Neural cell (in vitro differentiated cells): Measurements from ENCODE around the gene DPM3. TPM values are rescaled to one million over a fixed set of nuclear protein-coding genes. Genes with fewer than 3 reads are reported as not detected.

Experiments
- H2AFZ ChIP-seq: fragments of 200-600, 300-800 bp; sonication (generic), shearing (Covaris generic); 2 replicates; pipeline ENCODE4 v1.6.0; 2014; ENCODE audit warnings: low read depth, mild to moderate bottlenecking, antibody characterized with exemption, low read length, moderate library complexity
- H3F3A ChIP-seq: fragments of 200-600 bp; shearing (Covaris generic); 2 replicates; pipeline ENCODE4 v1.6.1; 2016; ENCODE audit warnings: mild to moderate bottlenecking, moderate library complexity, mixed read lengths, antibody characterized with exemption, low read length; ENCODE audit not compliant: insufficient read depth, poor library complexity, severe bottlenecking
- H3K27ac ChIP-seq: fragments of 200-600, 300-800 bp; sonication (generic), shearing (Covaris generic); 2 replicates; pipeline ENCODE4 v1.5.1; 2014; ENCODE audit warnings: mild to moderate bottlenecking, low read length, moderate library complexity
- H3K27me3 ChIP-seq: fragments of 300-800, 200-600 bp; sonication (generic), shearing (Covaris generic); 2 replicates; pipeline ENCODE4 v1.6.0; 2014; ENCODE audit warnings: mild to moderate bottlenecking, low read depth, low read length, moderate library complexity; ENCODE audit not compliant: insufficient read depth
- H3K36me3 ChIP-seq: fragments of 300-800, 200-600 bp; sonication (generic), shearing (Covaris generic); 2 replicates; pipeline ENCODE4 v1.5.1; 2014; ENCODE audit warnings: mild to moderate bottlenecking, antibody characterized with exemption, low read length, moderate library complexity; ENCODE audit not compliant: insufficient read depth
- H3K4me2 ChIP-seq: fragments of 300-800, 200-600 bp; sonication (generic), shearing (Covaris generic); 2 replicates; pipeline ENCODE4 v1.6.0; 2014; ENCODE audit warnings: mild to moderate bottlenecking, low read length
- H3K4me3 ChIP-seq: fragments of 300-800, 200-600 bp; sonication (generic), shearing (Covaris generic); 2 replicates; pipeline ENCODE4 v1.5.1; 2014; ENCODE audit warnings: mild to moderate bottlenecking, low read length, moderate library complexity
- H3K79me2 ChIP-seq: fragments of 200-600 bp; shearing (Covaris generic); replicated peaks from 2 replicates; pipeline ENCODE4 v1.6.0; 2014; ENCODE audit warnings: mild to moderate bottlenecking, low read length, moderate library complexity; ENCODE audit not compliant: insufficient read depth
- H3K9ac ChIP-seq: fragments of 300-800, 200-600 bp; sonication (generic), shearing (Covaris generic); 2 replicates; pipeline ENCODE4 v1.6.1; 2016; ENCODE audit warnings: mild to moderate bottlenecking, low read length, mixed read lengths
- H3K9me2 ChIP-seq: fragments of 200-600 bp; shearing (Covaris generic); 2 replicates; pipeline ENCODE4 v1.6.1; 2016; ENCODE audit warnings: mild to moderate bottlenecking, low read length, mixed read lengths; ENCODE audit not compliant: insufficient read depth
- H3K9me3 ChIP-seq: fragments of 200-600, 300-800 bp; sonication (generic), shearing (Covaris generic); 2 replicates; pipeline ENCODE4 v1.6.1; 2016; ENCODE audit warnings: mild to moderate bottlenecking, mixed run types, low read length, moderate library complexity, mixed read lengths
- H4K20me1 ChIP-seq: fragments of 200-600 bp; shearing (Covaris generic); 2 replicates; pipeline ENCODE4 v1.6.1; 2016; ENCODE audit warnings: mild to moderate bottlenecking, mixed run types; ENCODE audit not compliant: insufficient read depth
- CTCF ChIP-seq: fragments of 450-650 bp; IDR thresholded peaks from 2 replicates; pipeline ENCODE4 v1.5.1; 2014; ENCODE audit warnings: antibody characterized with exemption, mild to moderate bottlenecking, moderate library complexity; ENCODE audit not compliant: poor library complexity, severe bottlenecking
- EP300 ChIP-seq: fragments of 450-650 bp; conservative IDR thresholded peaks from 2 replicates; pipeline ENCODE4 v1.6.1; 2014; ENCODE audit warnings: antibody characterized with exemption, mild to moderate bottlenecking, moderate library complexity; ENCODE audit not compliant: poor library complexity, severe bottlenecking
- EZH2 ChIP-seq: fragments of 200-600, 300-800 bp; shearing (Covaris generic), sonication (generic); IDR thresholded peaks from 2 replicates; pipeline ENCODE4 v1.6.1; 2014; ENCODE audit warnings: antibody characterized with exemption, low read length, borderline replicate concordance, mild to moderate bottlenecking; ENCODE audit not compliant: insufficient read depth, poor library complexity, severe bottlenecking
- MXI1 ChIP-seq: fragments of 450-650 bp; conservative IDR thresholded peaks from 2 replicates; pipeline ENCODE4 v1.6.1; 2014; ENCODE audit warnings: antibody characterized with exemption, mild to moderate bottlenecking; ENCODE audit not compliant: poor library complexity, severe bottlenecking
- POLR2AphosphoS5 ChIP-seq: IDR thresholded peaks from 2 replicates; pipeline ENCODE4 v1.6.1; 2012
- RAD21 ChIP-seq: fragments of 450-650 bp; conservative IDR thresholded peaks from 2 replicates; pipeline ENCODE4 v1.6.1; 2014; ENCODE audit warnings: antibody characterized with exemption, mild to moderate bottlenecking, moderate library complexity
- REST ChIP-seq: IDR thresholded peaks from 2 replicates; pipeline ENCODE4 v1.6.1; 2012; ENCODE audit warnings: borderline replicate concordance
- SMC3 ChIP-seq: fragments of 450-650 bp; conservative IDR thresholded peaks from 2 replicates; pipeline ENCODE4 v1.6.1; 2014; ENCODE audit warnings: antibody characterized with exemption, mild to moderate bottlenecking, moderate library complexity; ENCODE audit not compliant: poor library complexity
- TAF1 ChIP-seq: IDR thresholded peaks from 2 replicates; pipeline ENCODE4 v1.6.1; 2012; ENCODE audit warnings: low read depth
- polyA plus RNA-seq: library from polyadenylated mRNA; depleted of rRNA; stranded (reverse); fragments of >200 nt; gene quantifications from 2 replicates; pipeline ENCODE4 v1.2.3, GENCODE V29; 2014

Gene DPM3
- polyA plus RNA-seq, 1 donor from 2014 or later: 150 TPM

- H3K36me3 ChIP-seq: no peaks in the 10 kb centered on the region
- H3K4me3 ChIP-seq: no peak overlapping the region
- no peaks in the 10 kb centered on the region for H3K9me2 ChIP-seq
- no peaks in the 10 kb centered on the region for H3F3A ChIP-seq
- no peak overlapping the region for H3K9ac ChIP-seq
- peaks cover 2% of the 10 kb centered on the region for H3K27me3 ChIP-seq
- TF ChIP-seq MXI1 (no peak), EP300 (no peak), POLR2AphosphoS5 (no peak), TAF1 (no peak), RAD21 (no peak), CTCF (no peak), REST (no peak), SMC3 (no peak), EZH2 (no peak)
- no peak overlapping the region for H2AFZ ChIP-seq
- H3K9me3 ChIP-seq: no peaks in the 10 kb centered on the region
- peaks cover 5% of the 10 kb centered on the region for H3K79me2 ChIP-seq
- H3K27ac ChIP-seq: no peak overlapping the region
- H3K4me2 ChIP-seq: no peak overlapping the region
- no peaks in the 10 kb centered on the region for H4K20me1 ChIP-seq
These were observed 6.5 kb downstream of the DPM3 start for GRCh38 chr1:155133799-155134281.

- H3K9me3 ChIP-seq: no peaks in the 10 kb centered on the region
- no peak overlapping the region for H3K4me2 ChIP-seq
- no peak overlapping the region for H3K4me3 ChIP-seq
- H3K9ac ChIP-seq: no peak overlapping the region
- H3F3A ChIP-seq: peaks cover 2% of the 10 kb centered on the region
- no peaks in the 10 kb centered on the region for H4K20me1 ChIP-seq
- no peaks in the 10 kb centered on the region for H3K36me3 ChIP-seq
- no peaks in the 10 kb centered on the region for H3K79me2 ChIP-seq
- no peaks in the 10 kb centered on the region for H3K9me2 ChIP-seq
- H3K27ac ChIP-seq: no peak overlapping the region
- H2AFZ ChIP-seq: no peak overlapping the region
- H3K27me3 ChIP-seq: peaks cover 22% of the 10 kb centered on the region
- TF ChIP-seq REST (no peak), EZH2 (no peak), SMC3 (no peak), POLR2AphosphoS5 (no peak), CTCF (no peak), TAF1 (no peak), RAD21 (no peak), MXI1 (no peak), EP300 (no peak)
These were observed 8.5 kb downstream of the DPM3 start for GRCh38 chr1:155131856-155132255.
